H1 (cell line): ENCODE data around the gene LAPTM4A. TPM values are rescaled to one million over a fixed set of nuclear protein-coding genes. Genes with fewer than 3 reads are reported as not detected.

Experiments
- CTCF ChIA-PET: fragments of 300-600 bp; sonication (Branson Sonifier 250); formaldehyde crosslinking; loops from one replicate; lab custom pipeline; 2021; ENCODE audit not compliant: partially characterized antibody; lab: Charles Lee
- POLR2A ChIA-PET: fragments of 300-600 bp; sonication (Branson Sonifier 250); formaldehyde crosslinking; loops from one replicate; lab custom pipeline; 2021; ENCODE audit warnings: inconsistent platforms; ENCODE audit not compliant: partially characterized antibody; lab: Charles Lee
- DNase-seq, 2 experiments: peaks; one replicate each; pipeline versions ENCODE4 v3.0.0 to v3.0.0-alpha.2; 2010 to 2022; ENCODE audit warnings: low spot score in 2 of 2, low read depth in 1 of 2, mixed read lengths in 1 of 2
- FAIRE-seq: peaks from 2 replicates; lab custom pipeline; 2011; peaks lifted over from hg19 to GRCh38; lab: Jason Lieb, UNC
- H2AFZ ChIP-seq: 2 replicates; pipeline ENCODE4 v1.8.1; 2012; ENCODE audit warnings: low read length, inconsistent platforms
- H2AK5ac ChIP-seq: 2 replicates; pipeline ENCODE4 v1.6.1; 2013; ENCODE audit warnings: low read depth, low read length
- H2BK120ac ChIP-seq: replicated peaks from 2 replicates; pipeline ENCODE3; 2013; ENCODE audit warnings: low read depth, low read length, inconsistent platforms
- H2BK12ac ChIP-seq: 2 replicates; pipeline ENCODE4 v1.6.1; 2013; ENCODE audit warnings: low read depth, low read length
- H2BK15ac ChIP-seq: 2 replicates; pipeline ENCODE4 v1.6.1; 2013; ENCODE audit warnings: low read length
- H2BK20ac ChIP-seq: 2 replicates; pipeline ENCODE4 v1.6.1; 2013; ENCODE audit warnings: low read length
- H2BK5ac ChIP-seq: 2 replicates; pipeline ENCODE4 v1.6.1; 2013; ENCODE audit warnings: low read depth, low read length
- H3K14ac ChIP-seq: 2 replicates; pipeline ENCODE4 v1.6.1; 2013; ENCODE audit warnings: inconsistent platforms; ENCODE audit not compliant: insufficient read length
- H3K18ac ChIP-seq: 2 replicates; pipeline ENCODE4 v1.6.1; 2013; ENCODE audit warnings: low read length; ENCODE audit errors: extremely low read depth
- H3K23ac ChIP-seq: 2 replicates; pipeline ENCODE4 v1.6.1; 2013; ENCODE audit warnings: inconsistent platforms; ENCODE audit not compliant: insufficient read length
- H3K23me2 ChIP-seq: 2 replicates; pipeline ENCODE4 v1.6.1; 2013; ENCODE audit warnings: low read depth, low read length
- H3K27ac ChIP-seq: 2 replicates; pipeline ENCODE4 v1.6.1; 2011; ENCODE audit warnings: low read depth, low read length, inconsistent platforms
- H3K27me3 ChIP-seq, 4 experiments: replicated peaks in 1 of 4; 1 replicate in 1 of 4; 2 replicates in 3 of 4; pipeline versions ENCODE4 v1.6.1 to v1.8.1; 2011 to 2013; ENCODE audit warnings: low read length in 3 of 4, mild to moderate bottlenecking in 3 of 4, inconsistent platforms in 2 of 4, mixed read lengths in 2 of 4, moderate library complexity in 1 of 4; ENCODE audit not compliant: control insufficient read depth in 3 of 4, insufficient read depth in 3 of 4; ENCODE audit errors: extremely low read depth in 1 of 4
- H3K36me3 ChIP-seq, 4 experiments: 2 replicates each; pipeline versions ENCODE4 v1.6.1 to v1.8.1; 2011 to 2013; ENCODE audit warnings: mild to moderate bottlenecking in 4 of 4, low read length in 3 of 4, moderate library complexity in 2 of 4, control low read depth in 1 of 4, inconsistent platforms in 1 of 4; ENCODE audit not compliant: insufficient read depth in 4 of 4, control insufficient read depth in 2 of 4
- H3K4ac ChIP-seq: replicated peaks from 2 replicates; pipeline ENCODE3; 2013; ENCODE audit warnings: low read length, low read depth, mixed read lengths, inconsistent platforms; ENCODE audit not compliant: insufficient read length
- H3K4me1 ChIP-seq, 4 experiments: replicated peaks in 1 of 4; 1 replicate in 1 of 4; 2 replicates in 3 of 4; pipeline versions ENCODE4 v1.6.1 to v1.8.1; 2011 to 2013; ENCODE audit warnings: low read length in 3 of 4, inconsistent platforms in 2 of 4, mixed read lengths in 1 of 4; ENCODE audit not compliant: insufficient read depth in 4 of 4, control insufficient read depth in 3 of 4
- H3K4me2 ChIP-seq, 2 experiments: 2 replicates each; pipeline versions ENCODE4 v1.6.1 to v1.8.1; 2011 to 2013; ENCODE audit warnings: low read depth in 2 of 2, low read length in 2 of 2, control low read depth in 1 of 2, inconsistent platforms in 1 of 2, mild to moderate bottlenecking in 1 of 2; ENCODE audit not compliant: insufficient read depth in 1 of 2
- H3K4me3 ChIP-seq, 4 experiments: fragments of 200-600, 300-600 bp in 1 of 4; sonication (generic), shearing (Covaris generic), sonication (Bioruptor Twin) in 1 of 4; 2 replicates each; pipeline versions ENCODE4 v1.5.1 to v1.8.1; 2011 to 2016; ENCODE audit warnings: low read length in 4 of 4, low read depth in 3 of 4, control low read depth in 2 of 4, inconsistent platforms in 2 of 4, mild to moderate bottlenecking in 2 of 4, mixed read lengths in 1 of 4, moderate library complexity in 1 of 4; ENCODE audit not compliant: insufficient read depth in 2 of 4; ENCODE audit errors: extremely low read depth in 1 of 4
- H3K56ac ChIP-seq: replicated peaks from 2 replicates; pipeline ENCODE3; 2013; ENCODE audit warnings: low read depth, mild to moderate bottlenecking, mixed read lengths, low read length, inconsistent platforms; ENCODE audit not compliant: insufficient read length
- H3K79me1 ChIP-seq: 2 replicates; pipeline ENCODE4 v1.6.1; 2013; ENCODE audit warnings: low read depth, low read length, control low read depth
- H3K79me2 ChIP-seq, 2 experiments: 2 replicates each; pipeline versions ENCODE4 v1.6.1 to v1.8.1; 2012 to 2013; ENCODE audit warnings: low read length in 2 of 2, mild to moderate bottlenecking in 2 of 2, inconsistent platforms in 1 of 2; ENCODE audit not compliant: insufficient read depth in 2 of 2, control insufficient read depth in 1 of 2
- H3K9ac ChIP-seq, 4 experiments: replicated peaks in 1 of 4; 1 replicate in 1 of 4; 2 replicates in 3 of 4; pipeline versions ENCODE4 v1.6.1 to v1.8.1; 2011 to 2013; ENCODE audit warnings: low read depth in 3 of 4, low read length in 3 of 4, control low read depth in 2 of 4, mild to moderate bottlenecking in 2 of 4, moderate library complexity in 2 of 4, inconsistent platforms in 1 of 4; ENCODE audit errors: extremely low read depth in 1 of 4
- H3K9me3 ChIP-seq, 2 experiments: 2 replicates each; pipeline versions ENCODE4 v1.6.1 to v1.8.1; 2012 to 2013; ENCODE audit warnings: mild to moderate bottlenecking in 2 of 2, moderate library complexity in 2 of 2, control low read depth in 1 of 2, inconsistent platforms in 1 of 2, low read depth in 1 of 2, low read length in 1 of 2, mixed read lengths in 1 of 2; ENCODE audit not compliant: insufficient read depth in 2 of 2
- H4K20me1 ChIP-seq, 2 experiments: replicated peaks in 1 of 2; 2 replicates each; pipeline versions ENCODE3 to v1.8.1; 2011 to 2013; ENCODE audit warnings: inconsistent platforms in 2 of 2, low read length in 2 of 2, mild to moderate bottlenecking in 1 of 2; ENCODE audit not compliant: insufficient read depth in 2 of 2, control insufficient read depth in 1 of 2
- H4K5ac ChIP-seq: 2 replicates; pipeline ENCODE4 v1.6.1; 2013; ENCODE audit warnings: low read length, low read depth, mixed read lengths, inconsistent platforms; ENCODE audit not compliant: insufficient read length
- H4K8ac ChIP-seq: 2 replicates; pipeline ENCODE4 v1.8.0; 2013; ENCODE audit warnings: mild to moderate bottlenecking, moderate library complexity, low read length, inconsistent platforms; ENCODE audit not compliant: insufficient read depth; ENCODE audit errors: extremely low read depth
- H4K91ac ChIP-seq: replicated peaks from 2 replicates; pipeline ENCODE3; 2013; ENCODE audit warnings: low read length, mixed read lengths, inconsistent platforms; ENCODE audit not compliant: insufficient read length
- E2F6 ChIP-seq: IDR thresholded peaks from 2 replicates; pipeline ENCODE4 v1.6.1; 2012; ENCODE audit warnings: inconsistent platforms
- JUND ChIP-seq: IDR thresholded peaks from 2 replicates; pipeline ENCODE4 v1.6.1; 2011; ENCODE audit warnings: mild to moderate bottlenecking, improper control_type of control experiment, low read length
- TAF1 ChIP-seq: IDR thresholded peaks from 2 replicates; pipeline ENCODE4 v1.6.1; 2011; ENCODE audit warnings: mild to moderate bottlenecking, low read depth, low read length
- WGBS, 2 experiments: shearing (Covaris generic) in 1 of 2; methylation state at CpG; one replicate each; pipeline versions ENCODE4 v1.1.6 to v1.1.7; 2013 to 2015; ENCODE audit warnings: low lambda C conversion rate in 2 of 2, mixed read lengths in 2 of 2, inconsistent platforms in 1 of 2, low coverage in 1 of 2, missing lambda C conversion rate in 1 of 2; ENCODE audit not compliant: insufficient replicate concordance in 2 of 2, insufficient coverage in 1 of 2, insufficient read length in 1 of 2; ENCODE audit errors: extremely low coverage in 1 of 2, missing lambda C conversion rate in 1 of 2; 5-methylcytosine and 5-hydroxymethylcytosine counted together
- polyA plus RNA-seq, 7 experiments: library from polyadenylated mRNA; depleted of rRNA in 3 of 7; stranded (reverse) in 5 of 7; unstranded in 2 of 7; fragments of >200 nt in 5 of 7; fragments of 200-250 nt in 2 of 7; gene quantifications; 1 replicate in 5 of 7; 2 replicates in 1 of 7; 4 replicates in 1 of 7; pipeline versions ENCODE4 v1.2.1 to v1.2.3, GENCODE V29; 2011 to 2013; ENCODE audit warnings: missing spikeins in 2 of 7, mixed read lengths in 2 of 7
- total RNA-seq: library from RNA; stranded (reverse); fragmentation: NEBNext Ultra II Directional; extraction: Animal tissue kit (Norgen Biotek cat#: 25700); gene quantifications from 2 replicates; pipeline ENCODE4 v1.2.1, GENCODE V29; 2021

Gene LAPTM4A
- total and polyA plus RNA-seq, 2 of the 8 experiments (the other 6 are each of a cell fraction or from before 2014, with no cell fraction given) = 193 to 419 TPM

- H2BK120ac ChIP-seq = no peak overlapping the region
- H3K27me3 ChIP-seq = no peaks in the 10 kb centered on the region
- H2BK15ac ChIP-seq = no peak overlapping the region
- H3K18ac ChIP-seq = no peak overlapping the region
- no peak for FAIRE-seq
- no peak for TF ChIP-seq E2F6
- no peak for TF ChIP-seq TAF1
- no peak for TF ChIP-seq JUND
- TF ChIP-seq, all 59 proteins: peak for 0
- no peaks in the 10 kb centered on the region for H3K79me1 ChIP-seq
- peaks cover 7 to 12% of the 10 kb centered on the region in 2 experiments; a peak in 3 of 4 replicates for H3K9me3 ChIP-seq
- no peak overlapping the region for H3K9ac ChIP-seq
- no peak overlapping the region for H4K5ac ChIP-seq
- no peak overlapping the region for H2AFZ ChIP-seq
- no peaks in the 10 kb centered on the region for H3K23me2 ChIP-seq
- POLR2A ChIA-PET = no interaction called here
- no peak overlapping the region for H3K14ac ChIP-seq
- no peak overlapping the region for H2BK5ac ChIP-seq
- H3K4me1 ChIP-seq = no peaks in the 10 kb centered on the region
- no peak overlapping the region for H3K4ac ChIP-seq
- no peak overlapping the region for H3K4me3 ChIP-seq
- H3K27ac ChIP-seq = no peak overlapping the region
- H4K20me1 ChIP-seq = no peaks in the 10 kb centered on the region
- no peaks in the 10 kb centered on the region for H3K79me2 ChIP-seq
- H4K8ac ChIP-seq = no peak overlapping the region
- WGBS, 2 experiments = 88% methylated on average over 4 of the region's 4 CpGs; no CpG with 5 or more reads in 1 of the 2 experiments
- DNase-seq = no peak
- H3K23ac ChIP-seq = no peak overlapping the region
- CTCF ChIA-PET = interaction anchor here (0.6 to 1.7 kb wide), 2 partner anchors 76 to 86 kb away, joined by 3 read pairs; no protein-coding TSS in a partner anchor
- H2BK12ac ChIP-seq = no peak overlapping the region
- no peak overlapping the region for H3K56ac ChIP-seq
- H2AK5ac ChIP-seq = no peak overlapping the region
- no peak overlapping the region for H2BK20ac ChIP-seq
- H3K36me3 ChIP-seq = no peaks in the 10 kb centered on the region
- no peak overlapping the region for H3K4me2 ChIP-seq
- H4K91ac ChIP-seq = no peak overlapping the region
Measured at GRCh38 chr2:20019747-20020146, 31.7 kb downstream of the LAPTM4A start.
